GM23338 (cell line): ENCODE results near the gene MEGF8. TPM values are rescaled to one million over a fixed set of nuclear protein-coding genes. Genes with fewer than 3 reads are reported as not detected.

Experiments used
- EZH2 ChIP-seq: fragments of 200-600 bp; sonication (generic); IDR thresholded peaks from one replicate; pipeline ENCODE4 v1.8.0; 2017; ENCODE audit warnings: antibody characterized with exemption, mild to moderate bottlenecking, low read depth; ENCODE audit not compliant: unreplicated experiment
- JUNB ChIP-seq: IDR thresholded peaks from one replicate; pipeline ENCODE4 v1.6.1; 2016; ENCODE audit warnings: antibody characterized with exemption; ENCODE audit not compliant: unreplicated experiment
- NANOG ChIP-seq: IDR thresholded peaks from 2 replicates; pipeline ENCODE4 v1.6.1; 2016; ENCODE audit warnings: antibody characterized with exemption, borderline replicate concordance
- STAT1 ChIP-seq: IDR thresholded peaks from one replicate; pipeline ENCODE4 v1.6.1; 2016; ENCODE audit warnings: antibody characterized with exemption; ENCODE audit not compliant: unreplicated experiment
- ZNF331 ChIP-seq: fragments of 250-450 bp; sonication (Bioruptor Pico); IDR thresholded peaks from 2 replicates; pipeline ENCODE4 v1.5.0; 2020; ENCODE audit warnings: low read depth, mild to moderate bottlenecking, moderate library complexity
- polyA plus RNA-seq: library from polyadenylated mRNA; unstranded; fragments of >200 nt; fragmentation: Nextera tagmentation; extraction: Ambion mirVana; gene quantifications from 2 replicates; pipeline ENCODE4 v1.2.1, GENCODE V29; 2016
- total RNA-seq: library from RNA; depleted of rRNA; stranded (reverse); fragments of >200 nt; shearing (Covaris generic); gene quantifications from 2 replicates; pipeline ENCODE4 v1.2.3, GENCODE V29; 2014
- TF ChIP-seq, protein P1 (sequence below): fragments of 250-450 bp; sonication (Bioruptor Pico); IDR thresholded peaks from 2 replicates; pipeline ENCODE4 v1.5.0; 2020; ENCODE audit warnings: mild to moderate bottlenecking, moderate library complexity
- TF ChIP-seq, protein P2 (sequence below), 2 experiments: fragments of 200-600 bp in 1 of 2; sonication (generic) in 1 of 2; conservative IDR thresholded peaks; 2 replicates each; pipeline versions ENCODE4 v1.5.1 to v1.6.1; 2016 to 2017; ENCODE audit warnings: antibody characterized with exemption in 2 of 2, low read depth in 2 of 2, mild to moderate bottlenecking in 2 of 2, moderate library complexity in 1 of 2
- TF ChIP-seq, protein P3 (sequence below): IDR thresholded peaks from one replicate; pipeline ENCODE4 v1.6.1; 2018; ENCODE audit warnings: antibody characterized with exemption; ENCODE audit not compliant: unreplicated experiment

The MEGF8 gene
- total and polyA plus RNA-seq, 2 experiments from 2014 or later = 6.2 to 40.5 TPM

DNA sequence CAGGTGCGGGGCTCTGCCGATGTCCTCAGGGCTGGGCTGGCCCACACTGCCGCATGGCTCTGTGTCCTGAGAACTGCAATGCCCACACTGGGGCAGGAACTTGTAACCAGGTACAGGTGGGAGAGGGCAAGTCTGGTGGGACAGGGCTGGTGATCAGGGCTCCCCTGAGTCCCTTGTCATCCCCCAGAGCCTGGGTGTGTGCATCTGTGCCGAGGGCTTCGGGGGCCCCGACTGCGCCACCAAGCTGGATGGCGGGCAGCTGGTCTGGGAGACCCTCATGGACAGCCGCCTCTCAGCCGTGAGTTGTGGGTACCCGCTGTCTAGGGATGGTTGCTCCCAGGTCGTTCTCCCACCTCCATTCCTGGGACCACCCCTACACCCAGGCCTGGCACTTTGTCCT, 30.5 kb downstream of the MEGF8 start (continued):
- TF ChIP-seq, protein P1, sequence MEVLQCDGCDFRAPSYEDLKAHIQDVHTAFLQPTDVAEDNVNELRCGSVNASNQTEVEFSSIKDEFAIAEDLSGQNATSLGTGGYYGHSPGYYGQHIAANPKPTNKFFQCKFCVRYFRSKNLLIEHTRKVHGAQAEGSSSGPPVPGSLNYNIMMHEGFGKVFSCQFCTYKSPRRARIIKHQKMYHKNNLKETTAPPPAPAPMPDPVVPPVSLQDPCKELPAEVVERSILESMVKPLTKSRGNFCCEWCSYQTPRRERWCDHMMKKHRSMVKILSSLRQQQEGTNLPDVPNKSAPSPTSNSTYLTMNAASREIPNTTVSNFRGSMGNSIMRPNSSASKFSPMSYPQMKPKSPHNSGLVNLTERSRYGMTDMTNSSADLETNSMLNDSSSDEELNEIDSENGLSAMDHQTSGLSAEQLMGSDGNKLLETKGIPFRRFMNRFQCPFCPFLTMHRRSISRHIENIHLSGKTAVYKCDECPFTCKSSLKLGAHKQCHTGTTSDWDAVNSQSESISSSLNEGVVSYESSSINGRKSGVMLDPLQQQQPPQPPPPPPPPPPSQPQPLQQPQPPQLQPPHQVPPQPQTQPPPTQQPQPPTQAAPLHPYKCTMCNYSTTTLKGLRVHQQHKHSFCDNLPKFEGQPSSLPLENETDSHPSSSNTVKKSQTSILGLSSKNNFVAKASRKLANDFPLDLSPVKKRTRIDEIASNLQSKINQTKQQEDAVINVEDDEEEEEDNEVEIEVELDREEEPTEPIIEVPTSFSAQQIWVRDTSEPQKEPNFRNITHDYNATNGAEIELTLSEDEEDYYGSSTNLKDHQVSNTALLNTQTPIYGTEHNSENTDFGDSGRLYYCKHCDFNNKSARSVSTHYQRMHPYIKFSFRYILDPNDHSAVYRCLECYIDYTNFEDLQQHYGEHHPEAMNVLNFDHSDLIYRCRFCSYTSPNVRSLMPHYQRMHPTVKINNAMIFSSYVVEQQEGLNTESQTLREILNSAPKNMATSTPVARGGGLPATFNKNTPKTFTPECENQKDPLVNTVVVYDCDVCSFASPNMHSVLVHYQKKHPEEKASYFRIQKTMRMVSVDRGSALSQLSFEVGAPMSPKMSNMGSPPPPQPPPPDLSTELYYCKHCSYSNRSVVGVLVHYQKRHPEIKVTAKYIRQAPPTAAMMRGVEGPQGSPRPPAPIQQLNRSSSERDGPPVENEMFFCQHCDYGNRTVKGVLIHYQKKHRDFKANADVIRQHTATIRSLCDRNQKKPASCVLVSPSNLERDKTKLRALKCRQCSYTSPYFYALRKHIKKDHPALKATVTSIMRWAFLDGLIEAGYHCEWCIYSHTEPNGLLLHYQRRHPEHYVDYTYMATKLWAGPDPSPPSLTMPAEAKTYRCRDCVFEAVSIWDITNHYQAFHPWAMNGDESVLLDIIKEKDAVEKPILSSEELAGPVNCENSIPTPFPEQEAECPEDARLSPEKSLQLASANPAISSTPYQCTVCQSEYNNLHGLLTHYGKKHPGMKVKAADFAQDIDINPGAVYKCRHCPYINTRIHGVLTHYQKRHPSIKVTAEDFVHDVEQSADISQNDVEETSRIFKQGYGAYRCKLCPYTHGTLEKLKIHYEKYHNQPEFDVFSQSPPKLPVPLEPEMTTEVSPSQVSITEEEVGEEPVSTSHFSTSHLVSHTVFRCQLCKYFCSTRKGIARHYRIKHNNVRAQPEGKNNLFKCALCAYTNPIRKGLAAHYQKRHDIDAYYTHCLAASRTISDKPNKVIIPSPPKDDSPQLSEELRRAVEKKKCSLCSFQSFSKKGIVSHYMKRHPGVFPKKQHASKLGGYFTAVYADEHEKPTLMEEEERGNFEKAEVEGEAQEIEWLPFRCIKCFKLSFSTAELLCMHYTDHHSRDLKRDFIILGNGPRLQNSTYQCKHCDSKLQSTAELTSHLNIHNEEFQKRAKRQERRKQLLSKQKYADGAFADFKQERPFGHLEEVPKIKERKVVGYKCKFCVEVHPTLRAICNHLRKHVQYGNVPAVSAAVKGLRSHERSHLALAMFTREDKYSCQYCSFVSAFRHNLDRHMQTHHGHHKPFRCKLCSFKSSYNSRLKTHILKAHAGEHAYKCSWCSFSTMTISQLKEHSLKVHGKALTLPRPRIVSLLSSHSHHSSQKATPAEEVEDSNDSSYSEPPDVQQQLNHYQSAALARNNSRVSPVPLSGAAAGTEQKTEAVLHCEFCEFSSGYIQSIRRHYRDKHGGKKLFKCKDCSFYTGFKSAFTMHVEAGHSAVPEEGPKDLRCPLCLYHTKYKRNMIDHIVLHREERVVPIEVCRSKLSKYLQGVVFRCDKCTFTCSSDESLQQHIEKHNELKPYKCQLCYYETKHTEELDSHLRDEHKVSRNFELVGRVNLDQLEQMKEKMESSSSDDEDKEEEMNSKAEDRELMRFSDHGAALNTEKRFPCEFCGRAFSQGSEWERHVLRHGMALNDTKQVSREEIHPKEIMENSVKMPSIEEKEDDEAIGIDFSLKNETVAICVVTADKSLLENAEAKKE (CRISPR knock-in tag) = no peak
- TF ChIP-seq ZNF331 (no peak), EZH2 (no peak), STAT1 (no peak), NANOG (no peak), JUNB (no peak)
- TF ChIP-seq, protein P2, sequence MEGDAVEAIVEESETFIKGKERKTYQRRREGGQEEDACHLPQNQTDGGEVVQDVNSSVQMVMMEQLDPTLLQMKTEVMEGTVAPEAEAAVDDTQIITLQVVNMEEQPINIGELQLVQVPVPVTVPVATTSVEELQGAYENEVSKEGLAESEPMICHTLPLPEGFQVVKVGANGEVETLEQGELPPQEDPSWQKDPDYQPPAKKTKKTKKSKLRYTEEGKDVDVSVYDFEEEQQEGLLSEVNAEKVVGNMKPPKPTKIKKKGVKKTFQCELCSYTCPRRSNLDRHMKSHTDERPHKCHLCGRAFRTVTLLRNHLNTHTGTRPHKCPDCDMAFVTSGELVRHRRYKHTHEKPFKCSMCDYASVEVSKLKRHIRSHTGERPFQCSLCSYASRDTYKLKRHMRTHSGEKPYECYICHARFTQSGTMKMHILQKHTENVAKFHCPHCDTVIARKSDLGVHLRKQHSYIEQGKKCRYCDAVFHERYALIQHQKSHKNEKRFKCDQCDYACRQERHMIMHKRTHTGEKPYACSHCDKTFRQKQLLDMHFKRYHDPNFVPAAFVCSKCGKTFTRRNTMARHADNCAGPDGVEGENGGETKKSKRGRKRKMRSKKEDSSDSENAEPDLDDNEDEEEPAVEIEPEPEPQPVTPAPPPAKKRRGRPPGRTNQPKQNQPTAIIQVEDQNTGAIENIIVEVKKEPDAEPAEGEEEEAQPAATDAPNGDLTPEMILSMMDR (conservative IDR thresholded peaks at IDR 0.05; ENCODE audit: low read depth in 2 of 2) = no peak
- TF ChIP-seq, protein P3, sequence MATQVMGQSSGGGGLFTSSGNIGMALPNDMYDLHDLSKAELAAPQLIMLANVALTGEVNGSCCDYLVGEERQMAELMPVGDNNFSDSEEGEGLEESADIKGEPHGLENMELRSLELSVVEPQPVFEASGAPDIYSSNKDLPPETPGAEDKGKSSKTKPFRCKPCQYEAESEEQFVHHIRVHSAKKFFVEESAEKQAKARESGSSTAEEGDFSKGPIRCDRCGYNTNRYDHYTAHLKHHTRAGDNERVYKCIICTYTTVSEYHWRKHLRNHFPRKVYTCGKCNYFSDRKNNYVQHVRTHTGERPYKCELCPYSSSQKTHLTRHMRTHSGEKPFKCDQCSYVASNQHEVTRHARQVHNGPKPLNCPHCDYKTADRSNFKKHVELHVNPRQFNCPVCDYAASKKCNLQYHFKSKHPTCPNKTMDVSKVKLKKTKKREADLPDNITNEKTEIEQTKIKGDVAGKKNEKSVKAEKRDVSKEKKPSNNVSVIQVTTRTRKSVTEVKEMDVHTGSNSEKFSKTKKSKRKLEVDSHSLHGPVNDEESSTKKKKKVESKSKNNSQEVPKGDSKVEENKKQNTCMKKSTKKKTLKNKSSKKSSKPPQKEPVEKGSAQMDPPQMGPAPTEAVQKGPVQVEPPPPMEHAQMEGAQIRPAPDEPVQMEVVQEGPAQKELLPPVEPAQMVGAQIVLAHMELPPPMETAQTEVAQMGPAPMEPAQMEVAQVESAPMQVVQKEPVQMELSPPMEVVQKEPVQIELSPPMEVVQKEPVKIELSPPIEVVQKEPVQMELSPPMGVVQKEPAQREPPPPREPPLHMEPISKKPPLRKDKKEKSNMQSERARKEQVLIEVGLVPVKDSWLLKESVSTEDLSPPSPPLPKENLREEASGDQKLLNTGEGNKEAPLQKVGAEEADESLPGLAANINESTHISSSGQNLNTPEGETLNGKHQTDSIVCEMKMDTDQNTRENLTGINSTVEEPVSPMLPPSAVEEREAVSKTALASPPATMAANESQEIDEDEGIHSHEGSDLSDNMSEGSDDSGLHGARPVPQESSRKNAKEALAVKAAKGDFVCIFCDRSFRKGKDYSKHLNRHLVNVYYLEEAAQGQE = no peak
